ENCODE measurements around the gene TSR3. TPM values are rescaled to one million over a fixed set of nuclear protein-coding genes. Genes with fewer than 3 reads are reported as not detected.
A peak's percentile ranks its signal among the peaks of the same experiment; 100 is the strongest.

TSR3 gene
- total and polyA plus RNA-seq, 2 of the 13 experiments (the other 11 are each of a cell fraction or from before 2014, with no cell fraction given): 24.2 to 51.0 TPM

GRCh38 chr16:1378804-1379303 lies 27.2 kb upstream of the TSR3 start (continued):
- peak; percentile 29 for TF ChIP-seq PHF8 (CRISPR knock-in tag; IDR thresholded peaks at IDR 0.05)
- TF ChIP-seq SP4 (CRISPR knock-in tag; IDR thresholded peaks at IDR 0.05): peak; percentile 0; the same call in 1 of the 2 replicates
- no peak for TF ChIP-seq FOXM1 (CRISPR knock-in tag; IDR thresholded peaks at IDR 0.05)
- peak; percentile 61; the same call in 1 of the 2 replicates for TF ChIP-seq MTA1 (CRISPR knock-in tag; IDR thresholded peaks at IDR 0.05; ENCODE audit: borderline replicate concordance)
- TF ChIP-seq PATZ1 (CRISPR knock-in tag; IDR thresholded peaks at IDR 0.05): peak; percentile 13; the same call in 1 of the 2 replicates
- no peak for TF ChIP-seq ZNF512B (CRISPR knock-in tag; IDR thresholded peaks at IDR 0.05; ENCODE audit: borderline replicate concordance)
- TF ChIP-seq ZNF276 (CRISPR knock-in tag; IDR thresholded peaks at IDR 0.05; ENCODE audit: low read depth): no peak
- no peak; the same call in 1 of the 2 replicates for TF ChIP-seq NR2F2 (IDR thresholded peaks at IDR 0.05; ENCODE audit: borderline replicate concordance, low read depth)
- no peak for TF ChIP-seq TFE3 (CRISPR knock-in tag; IDR thresholded peaks at IDR 0.05)
- TF ChIP-seq EP300 (IDR thresholded peaks at IDR 0.05; ENCODE audit: low read depth in 2 of 2, low read length in 2 of 2): peak in 1 of 2 experiments; percentile 36; a peak in 1 of 4 replicates
- peak; percentile 62 for TF ChIP-seq EP300 (CRISPR knock-in tag; IDR thresholded peaks at IDR 0.05; ENCODE audit: borderline replicate concordance)
- TF ChIP-seq KDM1A (CRISPR knock-in tag; IDR thresholded peaks at IDR 0.05): no peak
- no peak for TF ChIP-seq CHD4 (IDR thresholded peaks at IDR 0.05; ENCODE audit: borderline replicate concordance, low read length)
- TF ChIP-seq ZNF414 (CRISPR knock-in tag; IDR thresholded peaks at IDR 0.05): 0 out of 2 replicates have a peak, but pooled peaks have one; percentile 70
- 0 out of 2 replicates have a peak, but pooled peaks have one; percentile 48 for TF ChIP-seq SALL1 (CRISPR knock-in tag; IDR thresholded peaks at IDR 0.05)
- peak; percentile 47; the same call in 1 of the 2 replicates for TF ChIP-seq ZNF281 (CRISPR knock-in tag; IDR thresholded peaks at IDR 0.05; ENCODE audit: borderline replicate concordance)
